PFSK-1 (cell line): Measurements from ENCODE around the gene ALDOC.

Experiments used
- FOXP2 ChIP-seq: optimal IDR thresholded peaks from 2 replicates; pipeline ENCODE3; 2011; ENCODE audit warnings: borderline replicate concordance, control low read depth, inconsistent platforms; ENCODE audit not compliant: insufficient read depth; ENCODE audit errors: extremely low read length, extremely low read depth
- POLR2AphosphoS5 ChIP-seq: IDR thresholded peaks from 2 replicates; pipeline ENCODE4 v1.6.1; 2012; ENCODE audit warnings: low read depth, mild to moderate bottlenecking, control low read depth, low read length, moderate library complexity
- SIN3A ChIP-seq: IDR thresholded peaks from 2 replicates; pipeline ENCODE4 v1.6.1; 2012; ENCODE audit warnings: mild to moderate bottlenecking, low read length, moderate library complexity, borderline replicate concordance; ENCODE audit not compliant: insufficient read depth
- TAF1 ChIP-seq: IDR thresholded peaks from 2 replicates; pipeline ENCODE4 v1.6.1; 2012; ENCODE audit warnings: low read length, control low read depth, borderline replicate concordance; ENCODE audit not compliant: insufficient read depth
- TF ChIP-seq, protein P1 (sequence below), 2 experiments: IDR thresholded peaks; 2 replicates each; pipeline versions ENCODE4 v1.6.1 to v1.8.0; 2011 to 2012; ENCODE audit warnings: low read depth in 2 of 2, low read length in 2 of 2, control low read depth in 1 of 2, inconsistent platforms in 1 of 2, mild to moderate bottlenecking in 1 of 2, moderate library complexity in 1 of 2; ENCODE audit not compliant: insufficient read depth in 1 of 2

DNA sequence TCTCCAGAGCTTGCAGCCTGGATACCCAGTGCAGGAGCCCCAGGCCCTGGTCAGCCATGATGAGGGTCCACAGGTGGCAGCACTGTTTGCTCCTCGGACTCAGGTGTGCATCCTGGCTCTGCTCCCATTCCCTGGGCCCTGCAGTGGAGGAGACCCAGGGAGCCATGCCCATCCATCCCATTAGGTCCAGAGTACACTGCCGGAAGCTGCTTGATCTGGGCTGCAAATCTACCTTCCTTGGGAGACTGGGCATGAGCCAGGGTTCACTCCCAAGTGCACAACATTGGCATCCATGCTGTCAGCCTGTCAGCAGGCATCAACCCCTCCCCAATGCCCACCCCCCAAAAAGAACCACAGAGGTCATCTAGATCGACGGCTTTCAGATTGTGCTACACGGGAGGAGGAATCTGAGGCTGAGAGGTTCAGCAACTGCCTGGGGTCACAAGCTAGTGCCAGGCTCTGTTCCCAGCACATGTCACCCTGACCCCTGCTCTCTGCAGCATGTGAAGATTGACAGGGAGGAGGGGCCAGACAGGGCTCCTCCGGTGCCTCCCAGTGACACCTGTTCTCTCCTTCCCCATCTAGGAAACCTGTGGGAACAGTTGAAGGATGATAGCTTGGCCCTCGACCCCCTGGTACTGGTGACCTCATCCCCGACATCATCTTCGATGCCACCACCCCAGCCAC lies 40.0 kb downstream of the ALDOC start:
- TF ChIP-seq POLR2AphosphoS5 = no peak
- TF ChIP-seq, protein P1, sequence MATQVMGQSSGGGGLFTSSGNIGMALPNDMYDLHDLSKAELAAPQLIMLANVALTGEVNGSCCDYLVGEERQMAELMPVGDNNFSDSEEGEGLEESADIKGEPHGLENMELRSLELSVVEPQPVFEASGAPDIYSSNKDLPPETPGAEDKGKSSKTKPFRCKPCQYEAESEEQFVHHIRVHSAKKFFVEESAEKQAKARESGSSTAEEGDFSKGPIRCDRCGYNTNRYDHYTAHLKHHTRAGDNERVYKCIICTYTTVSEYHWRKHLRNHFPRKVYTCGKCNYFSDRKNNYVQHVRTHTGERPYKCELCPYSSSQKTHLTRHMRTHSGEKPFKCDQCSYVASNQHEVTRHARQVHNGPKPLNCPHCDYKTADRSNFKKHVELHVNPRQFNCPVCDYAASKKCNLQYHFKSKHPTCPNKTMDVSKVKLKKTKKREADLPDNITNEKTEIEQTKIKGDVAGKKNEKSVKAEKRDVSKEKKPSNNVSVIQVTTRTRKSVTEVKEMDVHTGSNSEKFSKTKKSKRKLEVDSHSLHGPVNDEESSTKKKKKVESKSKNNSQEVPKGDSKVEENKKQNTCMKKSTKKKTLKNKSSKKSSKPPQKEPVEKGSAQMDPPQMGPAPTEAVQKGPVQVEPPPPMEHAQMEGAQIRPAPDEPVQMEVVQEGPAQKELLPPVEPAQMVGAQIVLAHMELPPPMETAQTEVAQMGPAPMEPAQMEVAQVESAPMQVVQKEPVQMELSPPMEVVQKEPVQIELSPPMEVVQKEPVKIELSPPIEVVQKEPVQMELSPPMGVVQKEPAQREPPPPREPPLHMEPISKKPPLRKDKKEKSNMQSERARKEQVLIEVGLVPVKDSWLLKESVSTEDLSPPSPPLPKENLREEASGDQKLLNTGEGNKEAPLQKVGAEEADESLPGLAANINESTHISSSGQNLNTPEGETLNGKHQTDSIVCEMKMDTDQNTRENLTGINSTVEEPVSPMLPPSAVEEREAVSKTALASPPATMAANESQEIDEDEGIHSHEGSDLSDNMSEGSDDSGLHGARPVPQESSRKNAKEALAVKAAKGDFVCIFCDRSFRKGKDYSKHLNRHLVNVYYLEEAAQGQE (IDR thresholded peaks at IDR 0.05; ENCODE audit: insufficient read depth in 1 of 2, low read depth in 2 of 2, low read length in 2 of 2) = no peak
- TF ChIP-seq SIN3A = no peak
- TF ChIP-seq TAF1 = no peak
- no peak for TF ChIP-seq FOXP2
